Muscle of leg (tissue), 11 donors: ENCODE measurements around the gene SLC7A5. TPM values are rescaled to one million over a fixed set of nuclear protein-coding genes. Genes with fewer than 3 reads are reported as not detected.
A peak's percentile ranks its signal among the peaks of the same experiment; 100 is the strongest.
"Not testable (repeated sequence)": the region's sequence is repeated elsewhere in the genome, so short reads cannot be mapped to it uniquely, and the experiment has no call there.

Experiments
- DNase-seq: peaks from one replicate; pipeline ENCODE4 v3.0.0; 2013
- H3K27ac ChIP-seq: one replicate; pipeline ENCODE4 v1.5.1; 2013; ENCODE audit warnings: mild to moderate bottlenecking, low read length, control low read depth
- H3K27me3 ChIP-seq: one replicate; pipeline ENCODE4 v1.6.1; 2013; ENCODE audit warnings: low read length; ENCODE audit not compliant: control insufficient read depth, insufficient read depth
- H3K36me3 ChIP-seq: one replicate; pipeline ENCODE4 v1.6.1; 2013; ENCODE audit warnings: low read length; ENCODE audit not compliant: control insufficient read depth, insufficient read depth
- H3K4me1 ChIP-seq: one replicate; pipeline ENCODE4 v1.6.1; 2013; ENCODE audit warnings: low read length; ENCODE audit not compliant: control insufficient read depth, insufficient read depth
- H3K4me3 ChIP-seq: one replicate; pipeline ENCODE4 v1.5.1; 2013; ENCODE audit warnings: low read length, control low read depth
- H3K9me3 ChIP-seq: replicated peaks from 2 replicates; pipeline ENCODE4 v1.6.1; 2013; ENCODE audit warnings: low read depth, low read length; ENCODE audit not compliant: control insufficient read depth
- WGBS: methylation state at CpG from one replicate; pipeline ENCODE4 v1.1.5; 2013; ENCODE audit warnings: missing lambda C conversion rate; ENCODE audit not compliant: insufficient coverage; 5-methylcytosine and 5-hydroxymethylcytosine counted together
- polyA plus RNA-seq, 8 donors: library from polyadenylated mRNA; unstranded; fragments of 120-200 nt; gene quantifications; one replicate each; pipeline versions ENCODE4 v1.2.1 to v1.2.3, GENCODE V29; 2013; ENCODE audit warnings: inconsistent platforms in 1 of 8, low replicate concordance in 1 of 8; ENCODE audit not compliant: insufficient read length in 8 of 8, insufficient read depth in 1 of 8
- total RNA-seq: library from RNA; stranded (reverse); fragments of 120-200 nt; gene quantifications from one replicate; pipeline ENCODE4 v1.2.4, GENCODE V29; 2013

The SLC7A5 gene
- total and polyA plus RNA-seq, 9 donors, result 2.3 to 14.3 (median 11.0) TPM

- no peak overlapping the region for H3K27ac ChIP-seq
- peaks cover 6% of the 10 kb centered on the region for H3K4me1 ChIP-seq
- H3K4me3 ChIP-seq, result no peak overlapping the region
- WGBS, result 38% methylated on average over 22 of the region's 24 CpGs
- no peak for DNase-seq
- no peaks in the 10 kb centered on the region for H3K36me3 ChIP-seq
- H3K9me3 ChIP-seq, result no peaks in the 10 kb centered on the region
- peaks cover 33% of the 10 kb centered on the region for H3K27me3 ChIP-seq
Measured at GRCh38 chr16:87874639-87875427, 5.5 kb upstream of the SLC7A5 start.

GRCh38 chr16:87870418-87871291, 1.3 kb upstream of the SLC7A5 start:
- not testable (repeated sequence) for H3K36me3 ChIP-seq, H3K27ac ChIP-seq, H3K4me3 ChIP-seq, H3K4me1 ChIP-seq, DNase-seq, H3K9me3 ChIP-seq
- peaks cover 30% of the 10 kb centered on the region for H3K27me3 ChIP-seq
- 60% methylated on average over 14 of the region's 24 CpGs for WGBS

- WGBS, result 56% methylated on average over 8 of the region's 18 CpGs
- H3K36me3 ChIP-seq, DNase-seq, H3K27ac ChIP-seq, H3K4me1 ChIP-seq, H3K4me3 ChIP-seq, H3K9me3 ChIP-seq: not testable (repeated sequence)
- peaks cover 26% of the 10 kb centered on the region for H3K27me3 ChIP-seq
Measured at GRCh38 chr16:87869879-87870417, 641 bp upstream of the SLC7A5 start.

GRCh38 chr16:87868254-87869029, 865 bp downstream of the SLC7A5 start:
- WGBS, result 5% methylated on average over 19 of the region's 37 CpGs
- not testable (repeated sequence) for H3K4me1 ChIP-seq, H3K9me3 ChIP-seq, H3K36me3 ChIP-seq, H3K27ac ChIP-seq, DNase-seq
- H3K4me3 ChIP-seq, result peak overlapping the region; percentile 49
- H3K27me3 ChIP-seq, result peaks cover 18% of the 10 kb centered on the region

- H3K4me1 ChIP-seq, result peaks cover 11% of the 10 kb centered on the region
- peaks cover 11% of the 10 kb centered on the region for H3K27me3 ChIP-seq
- H3K27ac ChIP-seq, H3K36me3 ChIP-seq, H3K4me3 ChIP-seq, H3K9me3 ChIP-seq, DNase-seq: not testable (repeated sequence)
- 98% methylated on average over 7 of the region's 16 CpGs for WGBS
Measured at GRCh38 chr16:87865902-87866555, 3.3 kb downstream of the SLC7A5 start.

GRCh38 chr16:87864331-87864989, 4.8 kb downstream of the SLC7A5 start:
- H3K9me3 ChIP-seq, result no peaks in the 10 kb centered on the region
- no peak overlapping the region for H3K4me3 ChIP-seq
- H3K36me3 ChIP-seq, result no peaks in the 10 kb centered on the region
- WGBS, result 84% methylated on average over 8 of the region's 15 CpGs
- H3K27me3 ChIP-seq, result peaks cover 7% of the 10 kb centered on the region
- H3K4me1 ChIP-seq, result peaks cover 19% of the 10 kb centered on the region
- DNase-seq, result no peak
- H3K27ac ChIP-seq, result no peak overlapping the region

GRCh38 chr16:87863327-87863635, 6.0 kb downstream of the SLC7A5 start:
- H3K4me3 ChIP-seq, H3K9me3 ChIP-seq, H3K36me3 ChIP-seq, DNase-seq, H3K27ac ChIP-seq, H3K27me3 ChIP-seq: not testable (repeated sequence)
- 85% methylated on average over 9 of the region's 9 CpGs for WGBS
- peaks cover 27% of the 10 kb centered on the region for H3K4me1 ChIP-seq

- not testable (repeated sequence) for H3K36me3 ChIP-seq, H3K9me3 ChIP-seq, H3K4me3 ChIP-seq, DNase-seq, H3K27me3 ChIP-seq, H3K27ac ChIP-seq
- WGBS, result 83% methylated on average over 14 of the region's 26 CpGs
- H3K4me1 ChIP-seq, result peaks cover 32% of the 10 kb centered on the region
Measured at GRCh38 chr16:87862597-87863326, 6.5 kb downstream of the SLC7A5 start.
